ENCODE data around the gene C1QTNF9.
"Not testable (repeated sequence)": the region's sequence is repeated elsewhere in the genome, so short reads cannot be mapped to it uniquely, and the experiment has no call there.

Gene C1QTNF9, protein sequence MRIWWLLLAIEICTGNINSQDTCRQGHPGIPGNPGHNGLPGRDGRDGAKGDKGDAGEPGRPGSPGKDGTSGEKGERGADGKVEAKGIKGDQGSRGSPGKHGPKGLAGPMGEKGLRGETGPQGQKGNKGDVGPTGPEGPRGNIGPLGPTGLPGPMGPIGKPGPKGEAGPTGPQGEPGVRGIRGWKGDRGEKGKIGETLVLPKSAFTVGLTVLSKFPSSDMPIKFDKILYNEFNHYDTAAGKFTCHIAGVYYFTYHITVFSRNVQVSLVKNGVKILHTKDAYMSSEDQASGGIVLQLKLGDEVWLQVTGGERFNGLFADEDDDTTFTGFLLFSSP

DNA sequence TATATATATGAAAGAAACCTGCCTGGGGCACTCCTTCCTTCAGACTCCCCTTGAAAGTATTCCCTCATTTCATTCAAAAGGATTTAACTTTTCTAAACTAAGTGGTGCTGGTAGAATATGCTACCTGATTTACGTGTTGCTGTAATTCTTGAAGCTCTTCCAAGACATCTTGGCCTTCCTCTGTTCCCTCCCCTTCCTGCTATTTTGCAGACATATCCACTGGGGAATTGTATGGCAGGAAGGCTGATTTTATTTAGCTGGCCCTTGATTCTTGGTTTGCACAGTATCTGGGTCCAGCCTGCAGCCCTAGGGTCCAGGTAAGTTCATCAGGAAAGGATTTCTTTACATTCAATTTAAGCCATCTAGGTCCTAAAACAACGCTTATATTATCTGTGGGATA, at the start of gene C1QTNF9:
Gene C1QTNF9, plus strand, starts transcription at position 281 of the 400 bp plus-strand sequence. CDS start 6,424 bp downstream, outside the sequence.
- not testable (repeated sequence) for DNase-seq (ENCODE audit: low read depth in 1 of 2, low spot score in 1 of 2)

DNA sequence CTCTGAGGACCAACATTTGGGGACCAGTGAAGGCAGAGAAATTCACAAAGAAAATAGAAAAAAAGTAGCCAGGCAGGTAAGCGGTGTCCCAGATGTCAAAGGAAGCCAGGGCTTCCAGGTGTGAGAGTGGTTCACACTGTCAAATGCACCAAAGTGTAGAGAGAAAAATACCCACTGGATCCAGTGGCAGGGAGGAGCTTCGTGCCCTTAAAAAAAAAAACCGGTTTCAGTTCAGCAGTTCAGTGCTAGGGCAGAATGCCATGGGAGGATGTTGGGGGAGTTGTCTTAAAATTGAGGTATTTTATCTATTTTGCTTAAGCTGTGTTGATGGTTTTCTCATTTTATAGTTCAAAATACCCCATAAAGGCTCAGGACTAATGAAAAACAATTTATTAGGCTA, 47.8 kb upstream of the C1QTNF9 start:
- DNase-seq (ENCODE audit: low read depth in 1 of 2, low spot score in 1 of 2): no peak

DNA sequence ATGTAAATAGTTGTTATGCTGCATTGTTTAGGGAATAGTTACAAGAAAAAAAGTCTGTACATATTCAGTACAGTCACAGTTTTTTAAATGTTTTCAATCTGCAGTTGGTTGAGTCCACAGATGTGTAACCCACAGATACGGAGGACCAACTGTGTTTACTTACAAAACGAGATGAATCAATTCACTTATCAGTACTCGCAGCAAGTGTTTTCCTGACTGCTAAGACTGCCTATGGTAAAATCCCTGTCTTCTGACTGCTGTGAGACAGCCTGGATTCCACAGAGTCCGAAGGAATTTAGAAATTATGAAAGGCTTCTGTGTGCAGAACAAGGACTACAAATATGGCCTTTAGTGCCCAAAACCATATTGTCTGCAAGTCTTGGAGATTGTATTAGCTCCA, 45.7 kb upstream of the C1QTNF9 start:
- DNase-seq (ENCODE audit: low read depth in 1 of 2, low spot score in 1 of 2): no peak

DNA sequence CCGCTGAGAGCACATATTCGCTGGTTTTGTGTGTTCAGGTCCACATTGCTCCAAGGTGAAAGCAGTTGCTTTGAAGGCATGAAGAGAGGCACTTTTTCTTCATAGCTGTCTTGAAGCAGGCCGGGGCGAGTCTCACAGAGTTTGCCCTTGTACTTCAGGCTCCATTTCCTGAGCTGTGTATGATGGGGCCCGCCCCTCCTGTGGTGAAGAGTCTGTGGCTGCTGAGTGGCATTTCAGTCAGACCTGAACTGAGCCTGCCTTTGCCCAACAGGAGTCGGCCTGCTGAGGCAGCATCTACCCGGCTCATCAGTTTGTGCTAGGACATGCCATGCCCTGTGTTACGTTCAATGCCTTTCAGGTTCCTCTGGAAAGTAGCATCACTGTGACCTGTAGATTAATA, 44.4 kb upstream of the C1QTNF9 start:
- DNase-seq (ENCODE audit: low read depth in 1 of 2, low spot score in 1 of 2): peak; percentile 61 to 64

DNA sequence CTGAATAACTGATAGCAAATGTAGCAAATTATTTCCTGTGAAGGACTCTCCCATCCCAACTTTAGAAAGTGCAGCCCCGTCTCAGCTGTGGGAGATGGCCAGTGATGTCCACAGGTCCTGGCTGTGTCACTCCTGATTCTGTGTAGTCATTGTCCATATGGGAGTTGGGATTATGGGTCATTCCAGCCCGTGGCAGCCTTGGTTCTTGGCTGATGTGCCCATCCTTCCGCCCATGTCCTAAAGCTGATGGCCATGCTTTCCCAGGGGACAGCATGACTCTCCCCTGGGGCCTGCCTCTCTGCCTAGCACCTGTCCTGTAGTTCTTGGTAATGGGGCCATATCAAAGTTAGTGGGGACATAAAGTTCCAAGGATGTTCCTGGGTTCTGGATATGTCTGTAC, 43.9 kb upstream of the C1QTNF9 start:
- DNase-seq (ENCODE audit: low read depth in 1 of 2, low spot score in 1 of 2): no peak

DNA sequence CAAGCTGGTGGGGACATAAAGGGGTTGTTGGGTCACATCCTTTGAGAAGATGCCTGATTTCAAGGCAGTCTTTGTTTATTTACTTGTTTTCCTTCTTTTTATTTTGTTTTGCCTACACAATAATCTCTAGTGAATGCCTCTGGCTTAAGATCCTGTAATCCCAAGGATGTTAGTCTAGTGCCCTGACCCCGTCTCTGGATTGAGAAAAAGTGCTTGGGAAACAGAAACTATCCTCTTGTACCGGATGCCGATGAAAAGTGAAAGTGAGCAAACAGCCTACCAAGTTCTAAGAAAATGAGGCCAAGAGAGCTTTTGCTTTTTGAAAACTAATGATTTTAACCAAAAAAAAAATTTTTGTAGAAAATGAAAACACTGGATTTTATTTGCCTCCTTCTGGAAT, 42.1 kb upstream of the C1QTNF9 start:
- no peak for DNase-seq (ENCODE audit: low read depth in 1 of 2, low spot score in 1 of 2)

DNA sequence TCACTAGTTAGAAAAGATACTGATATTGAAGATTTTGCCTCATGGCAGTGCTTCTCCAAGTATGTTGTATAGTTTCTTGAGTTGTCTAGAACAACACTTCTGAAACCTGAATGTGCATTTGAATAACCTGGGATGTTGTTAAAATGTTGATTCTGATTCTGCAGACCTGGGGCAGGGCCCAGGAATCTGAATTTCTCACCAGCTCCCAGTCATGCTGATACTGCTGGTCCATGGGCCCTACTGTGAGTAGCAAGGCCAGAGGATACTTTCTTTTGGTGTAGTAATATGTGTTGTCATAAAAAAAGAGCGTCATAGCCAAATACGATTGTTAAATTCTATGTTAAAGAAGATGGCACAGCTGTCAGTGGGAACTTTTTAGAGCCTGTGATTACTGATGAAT, 41.6 kb upstream of the C1QTNF9 start:
- no peak for DNase-seq (ENCODE audit: low read depth in 1 of 2, low spot score in 1 of 2)

DNA sequence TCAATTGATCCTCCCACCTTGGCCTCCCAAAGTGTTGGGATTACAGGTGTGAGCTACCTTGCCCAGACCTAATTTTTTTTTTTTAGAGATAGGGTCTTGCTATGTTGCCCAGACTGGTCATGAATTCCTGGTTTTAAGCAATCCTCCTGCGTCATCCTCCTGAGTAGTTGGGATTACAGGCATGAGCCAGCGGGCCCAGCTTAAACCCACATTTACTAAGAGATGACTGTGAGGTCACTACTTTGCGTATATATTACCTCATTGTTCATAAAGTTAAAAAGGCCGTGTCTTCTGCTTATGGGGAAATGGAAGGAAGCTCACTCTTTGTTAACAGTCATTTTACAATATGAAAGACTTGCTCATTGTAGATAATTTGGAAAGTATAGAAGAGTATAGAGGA, 39.6 kb upstream of the C1QTNF9 start:
- no peak for DNase-seq (ENCODE audit: low read depth in 1 of 2, low spot score in 1 of 2)

DNA sequence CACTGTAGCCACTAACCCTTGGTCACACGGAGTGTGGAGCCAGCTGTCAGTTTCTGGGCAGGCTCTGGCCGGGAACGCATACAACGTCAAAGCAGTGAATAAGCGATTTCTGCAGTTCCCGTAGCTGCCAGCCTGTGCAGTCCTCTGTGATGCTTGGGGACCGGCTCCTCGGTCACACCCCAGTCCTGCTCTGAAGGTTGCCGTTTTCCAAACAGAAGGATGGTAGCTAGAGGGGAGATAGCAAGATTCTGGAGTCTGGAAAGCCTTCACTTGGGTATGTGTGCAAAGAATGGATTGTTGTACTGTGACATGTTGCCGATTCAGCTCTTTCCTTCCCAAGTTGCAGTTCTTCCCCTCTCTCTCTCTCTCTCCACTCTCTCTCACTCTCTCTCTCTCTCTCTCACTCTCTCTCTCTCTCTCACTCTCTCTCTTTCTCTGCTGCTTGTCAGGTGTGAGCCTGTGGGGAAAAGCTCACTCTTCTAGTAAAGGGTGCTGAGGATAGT, 38.7 kb upstream of the C1QTNF9 start:
- peak; percentile 28 to 43 for DNase-seq (ENCODE audit: low read depth in 1 of 2, low spot score in 1 of 2)

DNA sequence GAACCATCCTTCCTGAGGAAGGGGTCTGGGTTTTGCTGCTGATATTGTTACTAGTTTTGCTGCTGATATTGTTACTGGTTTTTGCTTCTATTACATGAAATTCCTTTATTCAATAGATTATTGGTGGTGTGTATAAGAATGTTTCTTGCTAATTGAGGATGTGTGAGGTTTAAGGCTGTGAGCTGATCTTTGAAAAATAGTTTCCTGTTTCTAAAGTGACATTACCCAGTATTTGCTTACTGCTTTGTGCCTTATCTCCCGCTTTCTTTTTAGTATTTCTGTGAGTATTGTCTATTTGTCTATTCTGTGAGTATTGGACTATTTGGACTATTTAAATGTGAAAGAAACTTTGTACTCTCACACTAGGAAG, 38.2 kb upstream of the C1QTNF9 start:
- DNase-seq (ENCODE audit: low read depth in 1 of 2, low spot score in 1 of 2): no peak

DNA sequence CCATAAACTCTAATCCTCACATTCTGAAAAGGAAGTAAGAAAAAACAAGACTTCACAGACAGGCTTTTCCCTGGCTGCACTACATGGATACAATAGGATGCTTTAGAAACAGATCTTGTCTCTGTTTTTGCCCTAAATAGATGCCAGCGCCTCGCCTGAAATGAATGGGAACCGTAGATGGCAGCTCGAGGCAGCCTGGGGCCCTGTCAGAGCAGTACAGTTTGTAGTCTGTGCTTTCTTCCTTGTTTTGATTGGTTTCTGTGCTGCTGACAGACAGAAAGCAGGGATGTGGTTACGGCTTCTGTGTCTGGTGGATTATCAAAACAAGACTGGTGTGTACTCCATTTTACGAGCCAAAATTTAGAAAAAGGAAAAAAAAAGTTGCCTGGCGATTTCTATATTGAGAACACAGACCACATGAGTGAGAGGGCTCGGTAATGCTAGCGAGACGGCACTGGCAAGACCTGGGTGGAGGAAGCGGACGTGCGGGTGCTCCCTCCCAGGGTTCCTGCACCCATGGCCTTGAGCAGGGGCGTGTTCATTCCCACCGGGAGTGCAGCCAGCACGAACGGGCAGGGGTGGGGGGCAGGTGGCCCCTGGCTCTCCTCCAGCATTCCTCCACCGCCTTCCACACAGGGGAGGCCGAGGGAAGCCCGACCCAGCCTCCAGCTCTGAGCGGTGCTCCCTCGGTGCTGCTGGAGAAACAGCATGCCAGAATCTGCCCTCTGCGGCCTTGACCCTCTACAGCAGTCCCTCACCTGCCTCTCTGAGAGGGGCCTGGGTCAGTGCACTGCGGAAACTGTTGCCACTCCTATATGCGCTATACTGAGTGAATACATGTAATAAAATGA, 37.6 kb upstream of the C1QTNF9 start:
- DNase-seq (ENCODE audit: low read depth in 1 of 2, low spot score in 1 of 2): peak; percentile 29 to 37

DNA sequence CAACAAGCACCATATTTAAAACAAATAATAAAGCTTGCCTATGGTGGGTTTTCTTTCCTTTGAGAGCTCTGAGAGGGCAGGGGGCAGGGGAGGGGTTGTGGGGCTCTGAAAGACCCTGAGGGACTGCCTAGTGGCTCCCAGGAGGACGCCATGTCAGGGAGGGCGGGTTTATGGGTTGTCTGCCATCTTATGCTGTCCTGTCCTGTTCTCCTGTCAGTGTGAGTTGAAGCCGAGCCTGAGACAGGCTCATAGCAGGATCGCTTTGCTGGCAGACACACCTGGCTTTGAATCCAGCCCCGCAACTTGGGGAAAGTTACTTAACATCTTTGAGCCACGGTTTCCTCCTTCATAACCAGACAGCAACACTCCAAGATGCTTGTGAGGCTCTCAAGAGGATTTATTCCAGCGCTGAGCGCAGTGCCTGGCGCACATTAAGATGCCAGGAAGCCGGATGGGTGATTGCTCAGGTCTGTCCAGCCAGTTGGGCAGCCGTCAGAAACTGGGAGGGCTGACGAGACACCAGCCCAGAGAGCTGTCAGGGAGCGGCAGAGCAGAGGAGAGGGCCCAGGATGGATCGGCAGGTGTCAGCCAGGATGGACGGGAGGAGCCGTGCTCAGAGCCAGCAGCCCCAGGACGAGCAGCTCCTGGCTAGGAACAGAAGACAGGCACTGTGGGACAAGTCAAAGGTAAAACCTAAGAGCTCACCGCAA, 36.8 kb upstream of the C1QTNF9 start:
- DNase-seq (ENCODE audit: low read depth in 1 of 2, low spot score in 1 of 2): no peak

DNA sequence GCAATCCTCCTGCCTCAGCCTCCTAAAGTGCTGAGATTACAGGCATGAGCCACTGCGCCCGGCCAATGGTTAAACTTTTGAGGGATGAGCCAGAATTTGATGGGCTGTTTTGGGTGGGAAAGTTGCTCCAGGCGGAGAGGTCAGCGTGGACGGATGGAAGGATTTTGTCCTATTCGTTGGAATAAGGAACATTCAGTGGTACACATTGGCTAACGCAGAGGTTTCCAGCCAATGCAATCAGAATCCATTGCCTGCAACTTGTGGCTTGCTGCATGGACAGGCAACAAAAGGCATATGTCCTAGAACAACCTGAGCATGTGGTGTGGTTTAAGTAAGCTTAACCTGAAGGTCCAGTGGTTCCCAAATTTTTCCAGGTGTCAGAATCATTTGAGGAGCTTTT, 35.5 kb upstream of the C1QTNF9 start:
- no peak for DNase-seq (ENCODE audit: low read depth in 1 of 2, low spot score in 1 of 2)

DNA sequence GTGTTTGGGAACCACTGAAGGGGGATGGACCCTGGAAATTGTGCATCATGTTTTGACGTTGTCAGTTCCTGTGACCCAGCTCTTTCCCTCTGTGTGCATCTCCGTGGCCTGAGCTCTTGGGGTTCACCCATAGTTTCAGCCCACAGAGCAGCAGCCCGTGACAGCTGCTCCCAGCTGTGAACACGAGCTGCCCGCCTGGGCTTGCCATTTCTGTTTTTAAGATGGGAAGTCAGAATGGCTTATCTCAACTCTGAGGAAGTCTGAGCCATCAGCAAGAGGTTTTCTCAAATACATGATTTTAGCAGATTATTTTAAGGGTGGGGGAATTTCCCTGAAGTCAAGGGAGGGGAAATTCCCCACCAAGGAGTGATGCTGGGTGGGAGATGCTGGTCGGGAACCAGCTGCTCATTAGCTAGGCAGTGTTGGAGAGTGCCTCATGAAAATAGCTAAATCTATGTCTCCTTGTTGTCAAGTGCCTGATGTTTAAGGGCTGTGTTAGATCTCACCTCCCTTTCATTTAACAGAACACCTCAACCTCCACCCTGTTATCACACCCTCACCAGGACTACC, 34.8 kb upstream of the C1QTNF9 start:
- peak in 1 of 2 donors; percentile 47 for DNase-seq (ENCODE audit: low read depth in 1 of 2, low spot score in 1 of 2)

DNA sequence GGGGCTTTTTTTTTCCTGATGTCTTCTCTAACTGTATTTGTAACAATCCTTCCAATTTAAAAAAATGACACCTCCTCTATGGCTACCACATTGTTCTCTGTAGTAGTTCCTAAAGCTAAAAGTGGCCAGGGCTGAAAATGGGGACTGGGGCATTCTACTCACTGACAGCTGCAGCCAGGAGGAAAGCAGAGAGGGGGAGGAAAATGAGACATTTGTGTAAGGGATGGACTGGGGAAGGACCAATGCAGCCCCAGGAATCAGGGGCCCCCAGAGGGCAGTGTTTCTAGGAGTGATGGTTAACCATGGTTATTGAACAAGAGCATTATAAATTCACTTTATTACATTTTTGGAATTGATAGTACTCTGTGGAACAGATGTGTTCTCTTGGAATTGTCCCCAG, 34.3 kb upstream of the C1QTNF9 start:
- no peak for DNase-seq (ENCODE audit: low read depth in 1 of 2, low spot score in 1 of 2)

DNA sequence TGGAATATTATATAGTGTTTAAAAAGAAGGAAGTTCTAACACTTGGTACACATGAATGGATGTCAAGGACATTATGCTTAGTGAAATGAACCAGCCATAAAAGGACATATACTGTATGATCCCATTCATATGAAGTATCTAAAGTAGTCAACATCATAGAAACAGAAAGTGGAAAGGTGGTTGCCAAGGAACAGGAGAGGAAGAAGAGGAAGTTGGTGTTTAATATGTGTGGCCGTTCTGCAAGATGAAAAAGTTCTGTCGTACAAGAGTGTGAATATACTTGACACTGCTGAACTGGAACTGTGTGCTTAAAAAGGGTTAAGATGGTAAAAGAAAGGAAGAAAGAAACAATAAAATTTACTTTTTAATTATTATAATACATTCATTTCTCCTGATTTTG, 33.1 kb upstream of the C1QTNF9 start:
- no peak for DNase-seq (ENCODE audit: low read depth in 1 of 2, low spot score in 1 of 2)

DNA sequence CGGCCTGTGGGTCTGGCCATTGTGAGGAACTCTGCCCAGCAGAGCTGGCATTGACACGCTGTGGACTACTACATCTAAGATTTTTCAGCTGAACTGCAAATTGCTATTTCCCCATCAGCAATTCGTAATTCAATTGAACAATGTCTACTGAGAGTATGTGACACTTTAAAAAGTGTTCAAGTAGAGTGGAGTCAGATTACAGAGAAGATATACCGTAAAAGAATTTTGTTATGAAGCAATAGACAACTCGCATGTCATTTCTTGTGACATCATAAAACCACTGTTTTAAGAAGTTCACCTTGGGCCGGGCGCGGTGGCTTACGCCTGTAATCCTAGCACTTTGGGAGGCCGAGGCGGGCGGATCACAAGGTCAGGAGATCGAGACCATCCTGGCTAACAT, 32.5 kb upstream of the C1QTNF9 start:
- no peak for DNase-seq (ENCODE audit: low read depth in 1 of 2, low spot score in 1 of 2)

DNA sequence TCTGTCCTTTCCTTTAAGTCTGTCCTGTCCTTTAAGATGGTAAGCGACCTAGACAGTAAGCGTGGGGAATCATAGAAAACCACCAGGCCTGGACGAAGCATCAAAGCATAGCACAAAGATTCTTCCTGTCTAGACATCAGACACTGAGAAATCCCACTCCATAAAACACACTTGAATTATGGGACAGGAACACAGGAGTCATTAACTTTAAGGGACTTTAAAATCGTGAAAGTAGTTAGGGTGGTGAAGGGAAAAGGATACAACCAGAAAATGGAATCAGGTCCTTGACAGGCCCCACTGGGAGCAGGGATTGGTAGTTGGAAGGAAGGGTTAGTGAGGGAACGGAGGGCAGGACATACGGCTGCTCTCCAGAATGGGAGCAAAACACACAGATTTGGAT, 31.6 kb upstream of the C1QTNF9 start:
- DNase-seq (ENCODE audit: low read depth in 1 of 2, low spot score in 1 of 2): no peak

DNA sequence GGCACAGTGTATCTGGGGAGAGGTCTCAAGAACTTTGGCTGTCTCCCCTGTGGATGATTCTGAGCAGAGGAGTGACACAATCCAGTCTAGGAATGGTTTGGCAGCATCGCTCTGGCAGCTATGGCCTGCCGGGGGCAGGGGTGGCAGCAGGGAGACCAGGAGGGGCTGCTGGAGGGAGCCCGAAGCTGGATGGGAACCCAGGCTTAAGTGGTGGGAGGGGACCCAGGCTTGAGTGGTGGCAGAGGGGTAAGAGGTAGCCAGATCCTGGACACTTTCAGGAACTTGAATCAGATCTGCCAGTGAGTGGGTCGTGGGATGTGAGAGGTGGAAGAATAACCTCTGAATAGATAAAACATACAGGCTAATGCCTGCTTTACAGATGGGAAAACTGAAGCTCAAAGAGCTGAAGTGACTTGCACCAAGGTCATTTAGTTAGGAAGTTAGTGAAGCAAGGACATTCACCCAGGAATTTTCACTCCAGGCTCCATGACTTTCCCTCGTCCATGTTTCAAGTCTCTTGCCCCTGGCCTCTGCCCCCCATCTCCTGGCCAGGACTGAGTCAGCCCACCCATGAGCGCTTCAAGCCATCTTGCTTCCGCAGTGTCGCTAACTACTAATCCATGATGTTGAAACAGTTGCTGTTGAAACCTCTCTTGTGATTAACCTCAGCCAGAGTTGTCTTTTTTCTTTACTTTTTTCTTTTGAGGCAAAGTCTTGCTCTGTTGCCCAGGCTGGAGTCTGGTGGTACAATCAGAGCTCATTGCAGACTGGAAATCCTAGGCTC, 29.9 kb upstream of the C1QTNF9 start:
- DNase-seq (ENCODE audit: low read depth in 1 of 2, low spot score in 1 of 2): no peak

DNA sequence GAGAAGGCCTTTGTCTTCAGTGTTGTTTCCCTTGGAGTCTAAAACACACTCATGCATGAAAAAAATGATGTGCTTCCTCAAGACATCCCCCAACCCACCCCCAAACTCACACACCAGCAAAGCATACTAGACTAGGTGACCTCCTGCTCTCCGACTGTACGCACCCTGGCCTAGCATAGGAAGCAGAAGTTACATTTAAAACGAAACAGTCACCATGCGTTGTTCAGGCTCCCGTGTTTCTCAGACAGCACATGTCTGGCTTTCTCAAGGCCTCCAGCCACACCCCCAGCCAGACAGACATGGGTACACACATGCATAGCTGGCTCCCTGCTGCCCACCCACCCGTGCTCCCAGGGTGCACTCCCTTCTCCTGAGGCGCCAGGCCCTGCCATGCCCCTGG, 28.7 kb upstream of the C1QTNF9 start:
- no peak for DNase-seq (ENCODE audit: low read depth in 1 of 2, low spot score in 1 of 2)
